IMR-90 (cell line): ENCODE measurements around the gene TTC27. TPM values are rescaled to one million over a fixed set of nuclear protein-coding genes. Genes with fewer than 3 reads are reported as not detected.

Experiments used
- ATAC-seq: fragments of 200-7000 bp; cut with Tn5 transposase; 2 replicates; pipeline ENCODE4 v1.9.1; 2020; ENCODE audit warnings: low read depth, mild to moderate bottlenecking, moderate library complexity
- BruUV-seq: library from RNA; stranded (reverse); fragments of 400-500 nt; replicated peaks from 2 replicates; lab custom pipeline; 2021; lab: Mats Ljungman, UMichigan
- CTCF ChIA-PET: fragments of 300-600 bp; formaldehyde crosslinking; extraction: SDS; loops from one replicate; lab custom pipeline; 2021; ENCODE audit warnings: antibody characterized with exemption; lab: Yijun Ruan, JAX
- POLR2A ChIA-PET: fragments of 300-600 bp; sonication (Branson Sonifier 250); formaldehyde crosslinking; loops from one replicate; lab custom pipeline; 2022; ENCODE audit warnings: antibody characterized with exemption; ENCODE audit not compliant: unreplicated experiment; lab: Charles Lee
- DNase-seq: peaks from one replicate; pipeline ENCODE4 v3.0.0; 2013
- H2AFZ ChIP-seq: replicated peaks from 2 replicates; pipeline ENCODE3; 2013; ENCODE audit warnings: low read length, mild to moderate bottlenecking; ENCODE audit not compliant: poor library complexity
- H2AK5ac ChIP-seq: 2 replicates; pipeline ENCODE4 v1.6.1; 2013; ENCODE audit warnings: low read depth, low read length, inconsistent platforms
- H2AK9ac ChIP-seq: replicated peaks from 2 replicates; pipeline ENCODE3; 2013; ENCODE audit warnings: mild to moderate bottlenecking, low read depth, low read length, moderate library complexity; ENCODE audit not compliant: poor library complexity
- H2BK120ac ChIP-seq: 2 replicates; pipeline ENCODE4 v1.6.1; 2013; ENCODE audit warnings: low read depth, low read length, inconsistent platforms
- H2BK15ac ChIP-seq: 3 replicates; pipeline ENCODE4 v1.6.1; 2013; ENCODE audit warnings: low read depth, low read length, inconsistent platforms
- H2BK20ac ChIP-seq: 2 replicates; pipeline ENCODE4 v1.6.1; 2013; ENCODE audit warnings: low read depth, mild to moderate bottlenecking, inconsistent platforms, low read length, moderate library complexity
- H2BK5ac ChIP-seq: 2 replicates; pipeline ENCODE4 v1.6.1; 2013; ENCODE audit warnings: mild to moderate bottlenecking, low read depth, low read length, inconsistent platforms; ENCODE audit not compliant: poor library complexity, severe bottlenecking
- H3K14ac ChIP-seq: replicated peaks from 2 replicates; pipeline ENCODE4 v1.6.1; 2013; ENCODE audit warnings: low read depth, low read length, inconsistent platforms
- H3K18ac ChIP-seq: 2 replicates; pipeline ENCODE4 v1.6.1; 2013; ENCODE audit warnings: low read depth, low read length, control low read depth
- H3K23ac ChIP-seq: 2 replicates; pipeline ENCODE4 v1.6.1; 2013; ENCODE audit warnings: low read depth, low read length, inconsistent platforms
- H3K27ac ChIP-seq: 2 replicates; pipeline ENCODE4 v1.5.1; 2013; ENCODE audit warnings: mild to moderate bottlenecking, control low read depth, low read length; ENCODE audit not compliant: insufficient read depth
- H3K27me3 ChIP-seq: 2 replicates; pipeline ENCODE4 v1.6.1; 2013; ENCODE audit warnings: low read length; ENCODE audit not compliant: control insufficient read depth, insufficient read depth
- H3K36me3 ChIP-seq: 2 replicates; pipeline ENCODE4 v1.6.1; 2013; ENCODE audit warnings: low read length, mixed read lengths; ENCODE audit not compliant: control insufficient read depth, insufficient read depth
- H3K4ac ChIP-seq: 2 replicates; pipeline ENCODE4 v1.6.1; 2013; ENCODE audit warnings: low read depth, low read length, inconsistent platforms
- H3K4me1 ChIP-seq: 2 replicates; pipeline ENCODE4 v1.6.1; 2013; ENCODE audit warnings: low read length, mixed read lengths; ENCODE audit not compliant: control insufficient read depth, insufficient read depth
- H3K4me2 ChIP-seq: 2 replicates; pipeline ENCODE4 v1.6.1; 2013; ENCODE audit warnings: low read depth, mild to moderate bottlenecking, control low read depth, low read length, moderate library complexity
- H3K4me3 ChIP-seq: 2 replicates; pipeline ENCODE4 v1.5.1; 2013; ENCODE audit warnings: low read depth, mild to moderate bottlenecking, control low read depth, low read length, moderate library complexity; ENCODE audit not compliant: insufficient read depth
- H3K56ac ChIP-seq: 2 replicates; pipeline ENCODE4 v1.6.1; 2013; ENCODE audit warnings: low read length, inconsistent platforms; ENCODE audit not compliant: insufficient read depth; ENCODE audit errors: extremely low read depth
- H3K79me1 ChIP-seq, 2 experiments: 2 replicates each; pipeline ENCODE4 v1.6.1; 2013; ENCODE audit warnings: low read length in 2 of 2, inconsistent platforms in 1 of 2, low read depth in 1 of 2
- H3K9ac ChIP-seq: 2 replicates; pipeline ENCODE4 v1.6.1; 2013; ENCODE audit warnings: low read depth, low read length, control low read depth
- H3K9me1 ChIP-seq: 2 replicates; pipeline ENCODE4 v1.6.1; 2013; ENCODE audit warnings: low read length, inconsistent platforms; ENCODE audit not compliant: insufficient read depth
- H3K9me3 ChIP-seq: 2 replicates; pipeline ENCODE4 v1.6.1; 2013; ENCODE audit warnings: low read length; ENCODE audit not compliant: control insufficient read depth, insufficient read depth
- H4K20me1 ChIP-seq: 2 replicates; pipeline ENCODE4 v1.6.1; 2013; ENCODE audit warnings: low read length, inconsistent platforms; ENCODE audit not compliant: insufficient read depth
- H4K5ac ChIP-seq: 2 replicates; pipeline ENCODE4 v1.6.1; 2013; ENCODE audit warnings: mild to moderate bottlenecking, low read depth, low read length, control low read depth
- H4K8ac ChIP-seq, 2 experiments: 2 replicates each; pipeline ENCODE4 v1.6.1; 2013; ENCODE audit warnings: low read depth in 2 of 2, low read length in 2 of 2, control low read depth in 1 of 2, inconsistent platforms in 1 of 2
- H4K91ac ChIP-seq: 2 replicates; pipeline ENCODE4 v1.6.1; 2013; ENCODE audit warnings: low read depth, low read length, inconsistent platforms; ENCODE audit not compliant: insufficient read depth
- BHLHE40 ChIP-seq: fragments of 150-350 bp; IDR thresholded peaks from 2 replicates; pipeline ENCODE4 v1.6.1; 2016; ENCODE audit warnings: mild to moderate bottlenecking, low read depth, low read length
- CEBPB ChIP-seq: IDR thresholded peaks from 2 replicates; pipeline ENCODE4 v1.6.1; 2012; ENCODE audit warnings: low read depth, low read length, improper control_type of control experiment
- CHD1 ChIP-seq: IDR thresholded peaks from 2 replicates; pipeline ENCODE4 v1.6.1; 2012; ENCODE audit warnings: low read depth, low read length, improper control_type of control experiment
- FOS ChIP-seq: fragments of 150-350 bp; IDR thresholded peaks from 2 replicates; pipeline ENCODE4 v1.6.1; 2016; ENCODE audit warnings: low read depth, low read length
- MAZ ChIP-seq: IDR thresholded peaks from 2 replicates; pipeline ENCODE4 v1.6.1; 2012; ENCODE audit warnings: low read depth, mild to moderate bottlenecking, low read length, improper control_type of control experiment, moderate library complexity, borderline replicate concordance
- MXI1 ChIP-seq: IDR thresholded peaks from 2 replicates; pipeline ENCODE4 v1.6.1; 2012; ENCODE audit warnings: low read depth, mild to moderate bottlenecking, low read length, moderate library complexity, borderline replicate concordance
- NFE2L2 ChIP-seq: fragments of 150-350 bp; IDR thresholded peaks from 2 replicates; pipeline ENCODE4 v1.6.1; 2016; ENCODE audit warnings: low read depth, mild to moderate bottlenecking, low read length
- RAD21 ChIP-seq: IDR thresholded peaks from 2 replicates; pipeline ENCODE4 v1.6.1; 2012; ENCODE audit warnings: low read length, improper control_type of control experiment
- RCOR1 ChIP-seq: IDR thresholded peaks from 2 replicates; pipeline ENCODE4 v1.6.1; 2012; ENCODE audit warnings: mild to moderate bottlenecking, low read length, improper control_type of control experiment; ENCODE audit not compliant: insufficient replicate concordance
- SMC3 ChIP-seq: fragments of 150-350 bp; IDR thresholded peaks from 2 replicates; pipeline ENCODE4 v1.6.1; 2016; ENCODE audit warnings: low read depth, mild to moderate bottlenecking, antibody characterized with exemption, low read length, moderate library complexity
- WGBS, 2 experiments: methylation state at CpG; one replicate each; pipeline versions ENCODE4 v1.1.5 to v1.1.7; 2013; ENCODE audit warnings: missing lambda C conversion rate in 2 of 2; ENCODE audit not compliant: insufficient read length in 1 of 2; ENCODE audit errors: extremely low coverage in 2 of 2; 5-methylcytosine and 5-hydroxymethylcytosine counted together
- dilution Hi-C: fragments of 300-500 bp; cut with HindIII; formaldehyde crosslinking; loops from one replicate; pipeline ENCODE4 v1.14.3; 2018; ENCODE audit warnings: low sequenced_read_pairs; ENCODE audit not compliant: unreplicated experiment
- in situ Hi-C: fragments of 300-500 bp; cut with MboI; formaldehyde crosslinking; loops from 3 replicates; pipeline ENCODE4 v1.14.3; 2019; ENCODE audit warnings: low sequenced_read_pairs, inconsistent platforms, mixed read lengths
- intact Hi-C: fragments of 100-400 bp; cut with micrococcal nuclease; formaldehyde crosslinking; loops from 2 replicates; pipeline ENCODE4 v1.10.0; 2022
- polyA plus RNA-seq, 3 experiments: library from polyadenylated mRNA; depleted of rRNA; stranded (reverse); fragments of >200 nt; gene quantifications; 2 replicates each; pipeline ENCODE4 v1.2.3, GENCODE V29; 2012; ENCODE audit warnings: low replicate concordance in 1 of 3
- total RNA-seq: library from RNA; depleted of rRNA; stranded (reverse); fragments of >200 nt; gene quantifications from 2 replicates; pipeline ENCODE4 v1.2.3, GENCODE V29; 2012
- TF ChIP-seq, protein P1 (sequence below): fragments of 150-350 bp; IDR thresholded peaks from 2 replicates; pipeline ENCODE4 v1.6.1; 2016; ENCODE audit warnings: low read depth, mild to moderate bottlenecking, low read length, moderate library complexity, borderline replicate concordance
- TF ChIP-seq, protein P2 (sequence below): fragments of 150-350 bp; IDR thresholded peaks from 2 replicates; pipeline ENCODE4 v1.6.1; 2017; ENCODE audit warnings: mild to moderate bottlenecking, antibody characterized with exemption, low read length, low read depth
- TF ChIP-seq, protein P3 (sequence below): conservative IDR thresholded peaks from 2 replicates; pipeline ENCODE4 v1.5.1; 2012; ENCODE audit warnings: mild to moderate bottlenecking, low read depth, low read length, improper control_type of control experiment

The TTC27 gene
- total and polyA plus RNA-seq, 2 of the 4 experiments (the other 2 are of a cell fraction), result 12.7 to 30.5 TPM

DNA sequence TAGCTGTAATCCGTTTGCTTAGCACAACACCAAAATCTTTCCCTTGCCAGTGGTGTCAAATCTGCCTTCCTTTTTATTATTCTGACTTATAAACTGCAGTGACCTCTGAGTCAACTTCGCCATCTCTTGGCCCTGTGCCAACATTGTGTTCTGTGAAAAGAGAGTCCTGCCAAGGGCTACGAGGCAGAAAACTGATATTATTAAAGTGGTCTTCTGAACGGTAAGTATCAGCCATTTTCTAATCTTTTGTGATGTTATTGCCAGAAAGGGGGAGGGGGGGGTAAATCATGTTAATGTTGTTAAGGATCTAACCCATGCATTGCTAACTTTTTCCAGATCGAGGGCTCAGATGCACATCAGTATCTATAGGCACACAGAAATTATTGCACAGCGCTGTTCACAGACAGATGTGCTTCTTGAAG lies 197.5 kb downstream of the TTC27 start:
- H2BK5ac ChIP-seq, result no peak overlapping the region
- H3K56ac ChIP-seq, result no peak overlapping the region
- H3K9me3 ChIP-seq, result no peaks in the 10 kb centered on the region
- H3K36me3 ChIP-seq, result no peaks in the 10 kb centered on the region
- H4K20me1 ChIP-seq, result no peaks in the 10 kb centered on the region
- no peak overlapping the region for H3K4me3 ChIP-seq
- no peak overlapping the region for H2BK20ac ChIP-seq
- H2BK120ac ChIP-seq, result no peak overlapping the region
- no peak overlapping the region for H2AFZ ChIP-seq
- no peak overlapping the region for H3K9ac ChIP-seq
- no peak overlapping the region for H2BK15ac ChIP-seq
- no peaks in the 10 kb centered on the region for H3K27me3 ChIP-seq
- no peak overlapping the region for H3K23ac ChIP-seq
- no peak overlapping the region for H2AK9ac ChIP-seq
- dilution Hi-C loops, result no loop called here
- ChIA-PET POLR2A (no interaction called here), CTCF (interaction anchor here (1.6 kb wide), 1 partner anchor 208 kb away, joined by 3 read pairs; no protein-coding TSS in a partner anchor)
- no peak for TF ChIP-seq RCOR1
- TF ChIP-seq BHLHE40, result no peak
- TF ChIP-seq RAD21, result no peak
- no peak for TF ChIP-seq CEBPB
- no peak for TF ChIP-seq NFE2L2
- no peak for TF ChIP-seq SMC3
- TF ChIP-seq, protein P1, sequence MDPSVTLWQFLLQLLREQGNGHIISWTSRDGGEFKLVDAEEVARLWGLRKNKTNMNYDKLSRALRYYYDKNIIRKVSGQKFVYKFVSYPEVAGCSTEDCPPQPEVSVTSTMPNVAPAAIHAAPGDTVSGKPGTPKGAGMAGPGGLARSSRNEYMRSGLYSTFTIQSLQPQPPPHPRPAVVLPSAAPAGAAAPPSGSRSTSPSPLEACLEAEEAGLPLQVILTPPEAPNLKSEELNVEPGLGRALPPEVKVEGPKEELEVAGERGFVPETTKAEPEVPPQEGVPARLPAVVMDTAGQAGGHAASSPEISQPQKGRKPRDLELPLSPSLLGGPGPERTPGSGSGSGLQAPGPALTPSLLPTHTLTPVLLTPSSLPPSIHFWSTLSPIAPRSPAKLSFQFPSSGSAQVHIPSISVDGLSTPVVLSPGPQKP, result no peak
- no peak for TF ChIP-seq CHD1
- TF ChIP-seq MXI1, result no peak
- TF ChIP-seq FOS, result no peak
- no peak for TF ChIP-seq MAZ
- TF ChIP-seq, protein P2, sequence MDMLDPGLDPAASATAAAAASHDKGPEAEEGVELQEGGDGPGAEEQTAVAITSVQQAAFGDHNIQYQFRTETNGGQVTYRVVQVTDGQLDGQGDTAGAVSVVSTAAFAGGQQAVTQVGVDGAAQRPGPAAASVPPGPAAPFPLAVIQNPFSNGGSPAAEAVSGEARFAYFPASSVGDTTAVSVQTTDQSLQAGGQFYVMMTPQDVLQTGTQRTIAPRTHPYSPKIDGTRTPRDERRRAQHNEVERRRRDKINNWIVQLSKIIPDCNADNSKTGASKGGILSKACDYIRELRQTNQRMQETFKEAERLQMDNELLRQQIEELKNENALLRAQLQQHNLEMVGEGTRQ, result no peak
- TF ChIP-seq, protein P3, sequence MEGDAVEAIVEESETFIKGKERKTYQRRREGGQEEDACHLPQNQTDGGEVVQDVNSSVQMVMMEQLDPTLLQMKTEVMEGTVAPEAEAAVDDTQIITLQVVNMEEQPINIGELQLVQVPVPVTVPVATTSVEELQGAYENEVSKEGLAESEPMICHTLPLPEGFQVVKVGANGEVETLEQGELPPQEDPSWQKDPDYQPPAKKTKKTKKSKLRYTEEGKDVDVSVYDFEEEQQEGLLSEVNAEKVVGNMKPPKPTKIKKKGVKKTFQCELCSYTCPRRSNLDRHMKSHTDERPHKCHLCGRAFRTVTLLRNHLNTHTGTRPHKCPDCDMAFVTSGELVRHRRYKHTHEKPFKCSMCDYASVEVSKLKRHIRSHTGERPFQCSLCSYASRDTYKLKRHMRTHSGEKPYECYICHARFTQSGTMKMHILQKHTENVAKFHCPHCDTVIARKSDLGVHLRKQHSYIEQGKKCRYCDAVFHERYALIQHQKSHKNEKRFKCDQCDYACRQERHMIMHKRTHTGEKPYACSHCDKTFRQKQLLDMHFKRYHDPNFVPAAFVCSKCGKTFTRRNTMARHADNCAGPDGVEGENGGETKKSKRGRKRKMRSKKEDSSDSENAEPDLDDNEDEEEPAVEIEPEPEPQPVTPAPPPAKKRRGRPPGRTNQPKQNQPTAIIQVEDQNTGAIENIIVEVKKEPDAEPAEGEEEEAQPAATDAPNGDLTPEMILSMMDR, result no peak
- no peak overlapping the region for H3K27ac ChIP-seq
- 17% methylated on average over 1 of the region's 6 CpGs; no CpG with 5 or more reads in 1 of the 2 experiments for WGBS, 2 experiments
- BruUV-seq, result no TSS peak
- H3K4ac ChIP-seq, result no peak overlapping the region
- no peak overlapping the region for H2AK5ac ChIP-seq
- ATAC-seq (no peak), DNase-seq (peak; percentile 25)
- H3K9me1 ChIP-seq, result no peaks in the 10 kb centered on the region
- peaks cover 8% of the 10 kb centered on the region for H3K4me1 ChIP-seq
- no peak overlapping the region for H4K5ac ChIP-seq
- H3K79me1 ChIP-seq, result no peaks in the 10 kb centered on the region
- no peak overlapping the region; the same call in 1 of the 2 replicates for H3K18ac ChIP-seq
- H4K8ac ChIP-seq, result no peak overlapping the region; a peak in 1 of 4 replicates
- peak overlapping the region; percentile 19; the same call in 1 of the 2 replicates for H3K4me2 ChIP-seq
- H4K91ac ChIP-seq, result no peak overlapping the region
- in situ Hi-C loops, result no loop called here
- H3K14ac ChIP-seq, result peak overlapping the region; percentile 3; the same call in 1 of the 2 replicates
- intact Hi-C loops, result no loop called here
